ENCODE results near the gene CEP85. TPM values are rescaled to one million over a fixed set of nuclear protein-coding genes. Genes with fewer than 3 reads are reported as not detected.

CEP85 gene
- total and polyA plus RNA-seq, 2 of the 13 experiments (the other 11 are each of a cell fraction or from before 2014, with no cell fraction given), result 16.1 to 26.7 TPM

DNA sequence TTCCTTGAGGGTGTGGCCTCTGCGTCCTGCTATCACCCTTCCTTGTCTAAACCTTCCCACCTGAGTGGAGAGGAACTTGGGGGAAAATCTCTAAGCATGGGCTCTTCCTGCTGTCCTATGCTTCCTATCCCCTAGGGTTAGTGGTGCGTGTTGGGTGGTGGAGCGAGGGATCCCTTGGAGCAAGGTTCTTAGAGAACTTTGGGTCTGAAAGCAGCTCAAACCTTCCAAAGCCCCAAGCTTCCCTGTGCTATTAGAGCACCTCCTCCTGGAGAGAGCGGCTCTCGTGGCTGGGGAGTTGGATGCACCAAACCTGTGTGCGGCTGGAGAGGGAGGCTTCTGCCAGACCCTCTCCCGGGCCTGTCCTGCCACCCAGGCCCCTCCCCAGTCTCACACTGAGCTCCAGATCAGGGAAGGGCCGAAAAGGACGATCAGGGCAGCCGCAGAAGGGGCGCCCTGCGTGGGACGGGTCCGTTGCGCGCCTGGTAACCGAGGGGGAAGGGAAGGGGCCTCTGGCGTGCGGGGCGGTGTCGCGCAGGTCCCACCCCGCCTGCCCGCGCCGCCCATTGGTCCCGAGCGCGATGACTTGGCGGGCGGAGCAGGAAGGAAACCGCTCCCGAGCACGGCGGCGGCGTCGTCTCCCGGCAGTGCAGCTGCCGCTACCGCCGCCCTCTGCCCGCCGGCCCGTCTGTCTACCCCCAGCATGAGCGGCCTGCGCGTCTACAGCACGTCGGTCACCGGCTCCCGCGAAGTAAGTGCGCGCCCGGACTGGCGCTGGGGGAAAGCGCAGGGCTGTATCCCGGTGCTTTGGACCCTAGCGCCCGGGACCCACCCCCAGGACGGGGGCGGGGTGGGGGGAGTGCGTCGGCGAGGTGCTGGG is 45.7 kb downstream of the CEP85 start, which contains the start of gene SH3BGRL3 (continued):
- TF ChIP-seq SUZ12 (IDR thresholded peaks at IDR 0.05; ENCODE audit: low read depth, low read length) (no peak), ZNF816 (CRISPR knock-in tag; IDR thresholded peaks at IDR 0.05; ENCODE audit: borderline replicate concordance) (peak; percentile 43; the same call in 1 of the 2 replicates), PHF5A (CRISPR knock-in tag; IDR thresholded peaks at IDR 0.05; ENCODE audit: low read depth, unreplicated experiment) (no peak), JARID2 (CRISPR knock-in tag; IDR thresholded peaks at IDR 0.05; ENCODE audit: insufficient replicate concordance) (no peak), HOXD1 (CRISPR knock-in tag; IDR thresholded peaks at IDR 0.05) (no peak), MNT (IDR thresholded peaks at IDR 0.05) (no peak), FOSL2 (CRISPR knock-in tag; IDR thresholded peaks at IDR 0.05) (peak; percentile 29), RXRB (CRISPR knock-in tag; IDR thresholded peaks at IDR 0.05; ENCODE audit: borderline replicate concordance) (peak; percentile 22; the same call in 1 of the 2 replicates), TFAP4 (IDR thresholded peaks at IDR 0.05; ENCODE audit: borderline replicate concordance, low read depth) (no peak), NPAS2 (CRISPR knock-in tag; IDR thresholded peaks at IDR 0.05; ENCODE audit: borderline replicate concordance) (no peak), JUNB (CRISPR knock-in tag; IDR thresholded peaks at IDR 0.05; ENCODE audit: borderline replicate concordance) (no peak; the same call in 1 of the 2 replicates), THAP9 (CRISPR knock-in tag; IDR thresholded peaks at IDR 0.05; ENCODE audit: borderline replicate concordance) (0 out of 2 replicates have a peak, but pooled peaks have one; percentile 23), HOXA7 (CRISPR knock-in tag; IDR thresholded peaks at IDR 0.05) (no peak), ZNF558 (CRISPR knock-in tag; IDR thresholded peaks at IDR 0.05; ENCODE audit: borderline replicate concordance) (no peak), ZBTB2 (CRISPR knock-in tag; IDR thresholded peaks at IDR 0.05; ENCODE audit: low read depth) (0 out of 2 replicates have a peak, but pooled peaks have one; percentile 15), ZNF441 (CRISPR knock-in tag; IDR thresholded peaks at IDR 0.05; ENCODE audit: borderline replicate concordance) (peak; percentile 25; the same call in 1 of the 2 replicates), ERF (CRISPR knock-in tag; IDR thresholded peaks at IDR 0.05) (peak; percentile 35; the same call in 1 of the 2 replicates), FOXP1 (IDR thresholded peaks at IDR 0.05) (no peak), FOXP1 (CRISPR knock-in tag; IDR thresholded peaks at IDR 0.05) (no peak), PCBP1 (IDR thresholded peaks at IDR 0.05; ENCODE audit: borderline replicate concordance, low read depth, low read length) (no peak; the same call in 1 of the 2 replicates), ZNF75D (CRISPR knock-in tag; IDR thresholded peaks at IDR 0.05; ENCODE audit: borderline replicate concordance) (no peak), FOXC1 (CRISPR knock-in tag; IDR thresholded peaks at IDR 0.05; ENCODE audit: borderline replicate concordance) (no peak; the same call in 1 of the 2 replicates), ZBTB8A (CRISPR knock-in tag; IDR thresholded peaks at IDR 0.05; ENCODE audit: borderline replicate concordance, low read depth) (no peak)

Data from HepG2 (cell line).